ENCODE data around the gene PARN. TPM values are rescaled to one million over a fixed set of nuclear protein-coding genes. Genes with fewer than 3 reads are reported as not detected.

The PARN gene
- total and polyA plus RNA-seq, 2 of the 4 experiments (the other 2 are of a cell fraction): 24.6 to 25.1 TPM

GRCh38 chr16:14525596-14525995 lies 104.5 kb downstream of the PARN start (continued):
- TF ChIP-seq CEBPB (IDR thresholded peaks at IDR 0.05; ENCODE audit: low read depth, low read length) (no peak), SMC3 (IDR thresholded peaks at IDR 0.05; ENCODE audit: low read depth, low read length) (no peak), BHLHE40 (IDR thresholded peaks at IDR 0.05; ENCODE audit: low read depth, low read length) (no peak)

GRCh38 chr16:14524979-14525378 lies 105.1 kb downstream of the PARN start:
- H4K8ac ChIP-seq (ENCODE audit: low read depth in 2 of 2, low read length in 2 of 2): no peak overlapping the region
- H3K14ac ChIP-seq (replicated peaks; ENCODE audit: low read depth, low read length): no peak overlapping the region
- no peak overlapping the region for H2BK5ac ChIP-seq (ENCODE audit: low read depth, low read length, poor library complexity, severe bottlenecking)
- no peak overlapping the region for H2AK9ac ChIP-seq (replicated peaks; ENCODE audit: low read depth, low read length, poor library complexity)
- dilution Hi-C loops (cut with HindIII; ENCODE audit: low sequenced_read_pairs, unreplicated experiment): no loop called here
- no peak overlapping the region for H2BK15ac ChIP-seq (ENCODE audit: low read depth, low read length)
- H3K9me3 ChIP-seq (ENCODE audit: control insufficient read depth, insufficient read depth, low read length): no peaks in the 10 kb centered on the region
- no peak overlapping the region for H4K91ac ChIP-seq (ENCODE audit: insufficient read depth, low read depth, low read length)
- H3K79me1 ChIP-seq (ENCODE audit: low read depth in 1 of 2, low read length in 2 of 2): peaks cover 4 to 15% of the 10 kb centered on the region in 2 experiments; a peak in 3 of 4 replicates
- H3K4me3 ChIP-seq (ENCODE audit: insufficient read depth, low read depth, low read length): no peak overlapping the region
- no peak overlapping the region for H3K27ac ChIP-seq (ENCODE audit: insufficient read depth, low read length)
- H4K5ac ChIP-seq (ENCODE audit: low read depth, low read length): no peak overlapping the region
- peaks cover 8% of the 10 kb centered on the region for H3K4me1 ChIP-seq (ENCODE audit: control insufficient read depth, insufficient read depth, low read length)
- H2AFZ ChIP-seq (replicated peaks; ENCODE audit: low read length, poor library complexity): no peak overlapping the region
- in situ Hi-C loops (cut with MboI; ENCODE audit: low sequenced_read_pairs): loop anchor here (5.0 kb wide), 2 partner anchors 228 to 603 kb away; partner anchors contain the start of gene ERCC4
- no peaks in the 10 kb centered on the region for H3K27me3 ChIP-seq (ENCODE audit: control insufficient read depth, insufficient read depth, low read length)
- no peak overlapping the region for H3K18ac ChIP-seq (ENCODE audit: low read depth, low read length)
- H2BK120ac ChIP-seq (ENCODE audit: low read depth, low read length): no peak overlapping the region
- no peak overlapping the region for H3K4me2 ChIP-seq (ENCODE audit: low read depth, low read length)
- H3K4ac ChIP-seq (ENCODE audit: low read depth, low read length): no peak overlapping the region
- no peak overlapping the region for H3K23ac ChIP-seq (ENCODE audit: low read depth, low read length)
- H3K9ac ChIP-seq (ENCODE audit: low read depth, low read length): no peak overlapping the region
- no peak overlapping the region for H2AK5ac ChIP-seq (ENCODE audit: low read depth, low read length)
- ChIA-PET POLR2A (ENCODE audit: unreplicated experiment) (no interaction called here), CTCF (no interaction called here)
- no peaks in the 10 kb centered on the region for H4K20me1 ChIP-seq (ENCODE audit: insufficient read depth, low read length)
- peaks cover 6% of the 10 kb centered on the region for H3K9me1 ChIP-seq (ENCODE audit: insufficient read depth, low read length)
- DNase-seq (no peak), ATAC-seq (ENCODE audit: low read depth) (no peak)
- H2BK20ac ChIP-seq (ENCODE audit: low read depth, low read length): no peak overlapping the region
- WGBS, 2 experiments (ENCODE audit: extremely low coverage in 2 of 2, insufficient read length in 1 of 2): no CpG with 5 or more reads among the region's 3 CpGs
- no peaks in the 10 kb centered on the region for H3K36me3 ChIP-seq (ENCODE audit: control insufficient read depth, insufficient read depth, low read length)
- BruUV-seq (replicated peaks): no TSS peak
- no peak overlapping the region for H3K56ac ChIP-seq (ENCODE audit: extremely low read depth, insufficient read depth, low read length)
- intact Hi-C loops (cut with micrococcal nuclease): loop anchor here (5.0 kb wide), 2 partner anchors 73 to 163 kb away; no protein-coding TSS in a partner anchor
- TF ChIP-seq RCOR1 (IDR thresholded peaks at IDR 0.05; ENCODE audit: insufficient replicate concordance, low read length) (no peak), MAFK (IDR thresholded peaks at IDR 0.05; ENCODE audit: low read depth, low read length) (no peak), CTCF (conservative IDR thresholded peaks at IDR 0.05; ENCODE audit: low read depth, low read length) (no peak), MXI1 (IDR thresholded peaks at IDR 0.05; ENCODE audit: borderline replicate concordance, low read depth, low read length) (no peak), RFX5 (IDR thresholded peaks at IDR 0.05; ENCODE audit: low read depth, low read length) (no peak), FOS (IDR thresholded peaks at IDR 0.05; ENCODE audit: low read depth, low read length) (no peak), BHLHE40 (IDR thresholded peaks at IDR 0.05; ENCODE audit: low read depth, low read length) (no peak), RAD21 (IDR thresholded peaks at IDR 0.05; ENCODE audit: low read length) (no peak), CHD1 (IDR thresholded peaks at IDR 0.05; ENCODE audit: low read depth, low read length) (no peak), POLR2A (IDR thresholded peaks at IDR 0.05; ENCODE audit: low read depth, low read length) (no peak), ELK1 (IDR thresholded peaks at IDR 0.05; ENCODE audit: borderline replicate concordance, low read depth, low read length) (no peak), SMC3 (IDR thresholded peaks at IDR 0.05; ENCODE audit: low read depth, low read length) (no peak), USF2 (IDR thresholded peaks at IDR 0.05; ENCODE audit: low read depth, low read length) (no peak), NFE2L2 (IDR thresholded peaks at IDR 0.05; ENCODE audit: low read depth, low read length) (no peak), CEBPB (IDR thresholded peaks at IDR 0.05; ENCODE audit: low read depth, low read length) (no peak)
